GM12878 (cell line): ENCODE data around the gene EGFR. TPM values are rescaled to one million over a fixed set of nuclear protein-coding genes. Genes with fewer than 3 reads are reported as not detected.
A peak's percentile ranks its signal among the peaks of the same experiment; 100 is the strongest.

Source experiments
- ATAC-seq: fragments of 200-7000 bp; cut with Tn5 transposase; 3 replicates; pipeline ENCODE4 v1.9.1; 2020; ENCODE audit warnings: mild to moderate bottlenecking, moderate library complexity
- BruUV-seq: library from RNA; stranded (reverse); fragments of 400-500 nt; replicated peaks from 2 replicates; lab custom pipeline; 2021; lab: Mats Ljungman, UMichigan
- CTCF ChIA-PET: fragments of 300-600 bp; sonication (Branson Sonifier 250); formaldehyde crosslinking; extraction: SDS; loops from one replicate; lab custom pipeline; 2021; ENCODE audit warnings: inconsistent platforms; lab: Yijun Ruan, JAX
- POLR2A ChIA-PET: fragments of 350-600 bp; formaldehyde crosslinking; extraction: SDS; loops from one replicate; lab custom pipeline; 2021; ENCODE audit warnings: inconsistent platforms; lab: Charles Lee
- RAD21 ChIA-PET: fragments of 300-600 bp; sonication (Branson Sonifier 250); formaldehyde crosslinking; loops from one replicate; lab custom pipeline; 2023; ENCODE audit warnings: antibody characterized with exemption; ENCODE audit not compliant: unreplicated experiment; lab: Charles Lee
- SMC1A ChIA-PET: fragments of 300-600 bp; sonication (Branson Sonifier 250); formaldehyde crosslinking; loops from one replicate; lab custom pipeline; 2023; ENCODE audit not compliant: unreplicated experiment, uncharacterized antibody; lab: Charles Lee
- DNase-seq: peaks from one replicate; pipeline ENCODE4 v3.0.0-alpha.2; 2011; ENCODE audit warnings: low read depth, low spot score
- FAIRE-seq: peaks from 3 replicates; lab custom pipeline; 2011; peaks lifted over from hg19 to GRCh38; lab: Jason Lieb, UNC
- H2AFZ ChIP-seq: 2 replicates; pipeline ENCODE4 v1.6.0; 2011; ENCODE audit warnings: low read depth, low read length, control low read depth; ENCODE audit not compliant: control insufficient read depth
- H3K27ac ChIP-seq: 2 replicates; pipeline ENCODE4 v1.5.1; 2011; ENCODE audit warnings: control low read depth; ENCODE audit not compliant: control insufficient read depth, insufficient read depth
- H3K27me3 ChIP-seq, 2 experiments: replicated peaks in 1 of 2; 2 replicates each; pipeline versions ENCODE4 v1.6.0 to v1.6.1; 2011; ENCODE audit warnings: low read length in 1 of 2; ENCODE audit not compliant: control insufficient read depth in 2 of 2, insufficient read depth in 2 of 2
- H3K36me3 ChIP-seq, 2 experiments: 2 replicates each; pipeline ENCODE4 v1.5.1; 2011; ENCODE audit warnings: low read length in 1 of 2; ENCODE audit not compliant: control insufficient read depth in 2 of 2, insufficient read depth in 2 of 2
- H3K4me1 ChIP-seq: 2 replicates; pipeline ENCODE4 v1.6.1; 2011; ENCODE audit warnings: mild to moderate bottlenecking, low read length, moderate library complexity, mixed read lengths; ENCODE audit not compliant: control insufficient read depth, insufficient read depth
- H3K4me2 ChIP-seq: 2 replicates; pipeline ENCODE4 v1.6.0; 2011; ENCODE audit warnings: control low read depth; ENCODE audit not compliant: control insufficient read depth, insufficient read depth
- H3K4me3 ChIP-seq: fragments of 200-600 bp; sonication (generic); 2 replicates; pipeline ENCODE4 v1.5.1; 2016
- H3K79me2 ChIP-seq: 2 replicates; pipeline ENCODE4 v1.6.0; 2011; ENCODE audit warnings: low read length; ENCODE audit not compliant: control insufficient read depth, insufficient read depth
- H3K9ac ChIP-seq: 2 replicates; pipeline ENCODE4 v1.8.0; 2011; ENCODE audit warnings: low read length, control low read depth, mixed read lengths; ENCODE audit not compliant: control insufficient read depth, insufficient read depth
- H3K9me3 ChIP-seq: replicated peaks from 3 replicates; pipeline ENCODE4 v1.5.1; 2011; ENCODE audit warnings: mild to moderate bottlenecking, low read length; ENCODE audit not compliant: control insufficient read depth, insufficient read depth
- H4K20me1 ChIP-seq: 2 replicates; pipeline ENCODE4 v1.6.0; 2011; ENCODE audit not compliant: control insufficient read depth, insufficient read depth
- GATAD2B ChIP-seq: fragments of 450-650 bp; conservative IDR thresholded peaks from 2 replicates; pipeline ENCODE4 v1.6.1; 2017; ENCODE audit warnings: low read depth, mild to moderate bottlenecking, moderate library complexity
- JUNB ChIP-seq: IDR thresholded peaks from 2 replicates; pipeline ENCODE4 v1.6.1; 2016; ENCODE audit warnings: antibody characterized with exemption, mild to moderate bottlenecking
- MEF2B ChIP-seq: fragments of 450-650 bp; IDR thresholded peaks from 2 replicates; pipeline ENCODE4 v1.6.1; 2018; ENCODE audit warnings: mild to moderate bottlenecking, moderate library complexity; ENCODE audit not compliant: partially characterized antibody, poor library complexity, severe bottlenecking
- NFIC ChIP-seq: IDR thresholded peaks from 2 replicates; pipeline ENCODE4 v1.6.1; 2012; ENCODE audit warnings: low read depth, mild to moderate bottlenecking, inconsistent platforms, low read length, moderate library complexity
- RUNX3 ChIP-seq: IDR thresholded peaks from 2 replicates; pipeline ENCODE4 v1.6.1; 2012; ENCODE audit warnings: low read length, inconsistent platforms
- SMC3 ChIP-seq: IDR thresholded peaks from 2 replicates; pipeline ENCODE4 v1.6.1; 2011; ENCODE audit warnings: low read length, improper control_type of control experiment, borderline replicate concordance
- SUZ12 ChIP-seq: fragments of 200-600 bp; sonication (generic); IDR thresholded peaks from one replicate; pipeline ENCODE4 v1.6.1; 2018; ENCODE audit warnings: antibody characterized with exemption, mild to moderate bottlenecking; ENCODE audit not compliant: unreplicated experiment
- TCF12 ChIP-seq: IDR thresholded peaks from 2 replicates; pipeline ENCODE4 v1.6.1; 2011; ENCODE audit warnings: low read depth, mild to moderate bottlenecking, low read length
- ZNF217 ChIP-seq: fragments of 450-650 bp; IDR thresholded peaks from 2 replicates; pipeline ENCODE4 v1.6.1; 2017; ENCODE audit warnings: antibody characterized with exemption, mild to moderate bottlenecking
- WGBS: methylation state at CpG from one replicate; pipeline ENCODE4 v1.1.6; 2016; ENCODE audit warnings: low lambda C conversion rate; ENCODE audit not compliant: insufficient replicate concordance, insufficient coverage; ENCODE audit errors: missing lambda C conversion rate; 5-methylcytosine and 5-hydroxymethylcytosine counted together
- in situ Hi-C: fragments of 300-500 bp; cut with MboI; formaldehyde crosslinking; loops from 9 replicates; pipeline ENCODE4 v1.14.3; 2018; ENCODE audit warnings: mixed read lengths
- intact Hi-C: fragments of 100-400 bp; cut with micrococcal nuclease; formaldehyde crosslinking; loops from one replicate; pipeline ENCODE4 v1.14.2; 2022; ENCODE audit not compliant: unreplicated experiment
- polyA plus RNA-seq, 11 experiments: library from polyadenylated mRNA; depleted of rRNA in 4 of 11; unstranded in 6 of 11; stranded (reverse) in 5 of 11; fragments of >200 nt; fragmentation: Nextera tagmentation in 4 of 11; fragmentation: Illumina TruSeq in 1 of 11; extraction: Ambion mirVana in 4 of 11; extraction: Trizol in 1 of 11; gene quantifications; 1 replicate in 1 of 11; 2 replicates in 10 of 11; pipeline versions ENCODE4 v1.2.1 to v1.2.3, GENCODE V29; 2011 to 2016; ENCODE audit warnings: inconsistent platforms in 2 of 11, missing spikeins in 2 of 11, low read depth in 1 of 11
- total RNA-seq, 4 experiments: library from RNA; depleted of rRNA in 3 of 4; stranded (reverse); fragments of >200 nt in 3 of 4; fragmentation: Illumina TruSeq in 1 of 4; extraction: Trizol in 1 of 4; gene quantifications; 2 replicates each; pipeline versions ENCODE4 v1.2.1 to v1.2.3, GENCODE V29; 2013 to 2021
- TF ChIP-seq, protein P1 (sequence below): fragments of 450-650 bp; IDR thresholded peaks from 2 replicates; pipeline ENCODE4 v1.6.1; 2017; ENCODE audit warnings: mild to moderate bottlenecking, low read depth, inconsistent platforms; ENCODE audit not compliant: poor library complexity, severe bottlenecking

The EGFR gene
- total and polyA plus RNA-seq, 10 of the 15 experiments (the other 5 are each of a cell fraction or from before 2014, with no cell fraction given) = 0.01 to 0.31 TPM; not detected in 8

DNA sequence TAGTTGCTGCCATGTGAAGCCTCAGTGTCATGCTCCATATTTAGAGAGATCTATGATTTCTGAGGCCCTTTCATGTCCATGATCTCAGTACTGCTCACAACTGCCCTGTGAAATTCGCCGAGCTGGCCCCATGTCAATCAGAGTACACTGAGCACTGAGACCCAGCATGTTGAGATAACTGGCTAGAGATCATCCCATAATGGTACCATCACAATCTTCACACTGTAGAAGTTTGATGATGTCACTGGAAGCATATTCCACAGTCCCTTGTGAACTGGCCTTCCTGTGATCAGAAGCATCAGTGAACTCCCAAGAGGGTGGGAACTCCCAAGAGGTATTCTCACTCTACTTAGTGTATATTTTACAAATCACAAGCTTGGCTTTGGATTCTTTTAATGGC, 116.0 kb downstream of the EGFR start:
- BruUV-seq = no TSS peak
- Histone ChIP-seq H3K4me3 (no peak overlapping the region), H3K27ac (no peak overlapping the region), H3K79me2 (no peaks in the 10 kb centered on the region), H4K20me1 (no peaks in the 10 kb centered on the region), H3K9ac (no peak overlapping the region), H3K4me2 (no peak overlapping the region), H2AFZ (no peak overlapping the region), H3K36me3 (no peaks in the 10 kb centered on the region), H3K4me1 (peaks cover 3% of the 10 kb centered on the region; the same call in 1 of the 2 replicates), H3K27me3 (no peaks in the 10 kb centered on the region), H3K9me3 (peaks cover 1% of the 10 kb centered on the region; the same call in 1 of the 3 replicates)
- intact Hi-C loops = no loop called here
- CTCF ChIA-PET = no interaction called here
- in situ Hi-C loops = no loop called here
- WGBS = 54% methylated on average over 2 of the region's 2 CpGs
- ATAC-seq (no peak), FAIRE-seq (peak; percentile 23), DNase-seq (no peak)
- TF ChIP-seq MEF2B (peak; percentile 52), TCF12 (no peak)
- TF ChIP-seq, protein P1, sequence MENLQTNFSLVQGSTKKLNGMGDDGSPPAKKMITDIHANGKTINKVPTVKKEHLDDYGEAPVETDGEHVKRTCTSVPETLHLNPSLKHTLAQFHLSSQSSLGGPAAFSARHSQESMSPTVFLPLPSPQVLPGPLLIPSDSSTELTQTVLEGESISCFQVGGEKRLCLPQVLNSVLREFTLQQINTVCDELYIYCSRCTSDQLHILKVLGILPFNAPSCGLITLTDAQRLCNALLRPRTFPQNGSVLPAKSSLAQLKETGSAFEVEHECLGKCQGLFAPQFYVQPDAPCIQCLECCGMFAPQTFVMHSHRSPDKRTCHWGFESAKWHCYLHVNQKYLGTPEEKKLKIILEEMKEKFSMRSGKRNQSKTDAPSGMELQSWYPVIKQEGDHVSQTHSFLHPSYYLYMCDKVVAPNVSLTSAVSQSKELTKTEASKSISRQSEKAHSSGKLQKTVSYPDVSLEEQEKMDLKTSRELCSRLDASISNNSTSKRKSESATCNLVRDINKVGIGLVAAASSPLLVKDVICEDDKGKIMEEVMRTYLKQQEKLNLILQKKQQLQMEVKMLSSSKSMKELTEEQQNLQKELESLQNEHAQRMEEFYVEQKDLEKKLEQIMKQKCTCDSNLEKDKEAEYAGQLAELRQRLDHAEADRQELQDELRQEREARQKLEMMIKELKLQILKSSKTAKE = no peak
- POLR2A ChIA-PET = interaction anchor here (0.6 kb wide), 1 partner anchor 69 kb away, joined by 3 read pairs; no protein-coding TSS in a partner anchor
- SMC1A ChIA-PET = interaction anchor here (1.1 kb wide), 1 partner anchor 10 kb away, joined by 3 read pairs; no protein-coding TSS in a partner anchor
- RAD21 ChIA-PET = no interaction called here

GRCh38 chr7:55135462-55135861, 116.6 kb downstream of the EGFR start:
- no peaks in the 10 kb centered on the region for H3K79me2 ChIP-seq
- H3K4me1 ChIP-seq = peaks cover 7% of the 10 kb centered on the region
- ChIA-PET POLR2A (interaction anchor here (0.6 to 1.5 kb wide), 2 partner anchors 63 to 70 kb away, joined by 3 to 4 read pairs; no protein-coding TSS in a partner anchor), SMC1A (interaction anchor here (1.1 kb wide), 1 partner anchor 9 kb away, joined by 3 read pairs; no protein-coding TSS in a partner anchor), RAD21 (no interaction called here), CTCF (interaction anchor here (1.0 kb wide), 1 partner anchor 49 kb away, joined by 5 read pairs; no protein-coding TSS in a partner anchor)
- intact Hi-C loops = no loop called here
- peak; percentile 27 for FAIRE-seq
- H3K9ac ChIP-seq = no peak overlapping the region
- peaks cover 1% of the 10 kb centered on the region; the same call in 1 of the 3 replicates for H3K9me3 ChIP-seq
- H3K27me3 ChIP-seq = no peaks in the 10 kb centered on the region
- no peak for DNase-seq
- in situ Hi-C loops = no loop called here
- no peak overlapping the region for H2AFZ ChIP-seq
- no peaks in the 10 kb centered on the region for H4K20me1 ChIP-seq
- no TSS peak for BruUV-seq
- TF ChIP-seq SMC3 (no peak), JUNB (peak; percentile 57), SUZ12 (no peak), ZNF217 (peak; percentile 20; the same call in 1 of the 2 replicates), RUNX3 (peak; percentile 67; the same call in 1 of the 2 replicates), NFIC (peak; percentile 26; the same call in 1 of the 2 replicates), GATAD2B (no peak)
- no peak overlapping the region for H3K27ac ChIP-seq
- ATAC-seq = no peak
- H3K4me2 ChIP-seq = no peak overlapping the region
- no peak overlapping the region for H3K4me3 ChIP-seq
- no peaks in the 10 kb centered on the region for H3K36me3 ChIP-seq
